Activated naive CD8-positive, alpha-beta T cell treated with anti-CD3 and anti-CD28 coated beads, Interleukin-2, amount 10 ng/mL, durations not matched to agents 7 days and 5 days (primary cell): ENCODE data around the gene USB1. TPM values are rescaled to one million over a fixed set of nuclear protein-coding genes. Genes with fewer than 3 reads are reported as not detected.
"Not testable (repeated sequence)": the region's sequence is repeated elsewhere in the genome, so short reads cannot be mapped to it uniquely, and the experiment has no call there.

Experiments used
- ATAC-seq: fragments of 150-1000 bp; cut with Tn5 transposase; one replicate; pipeline ENCODE4 v1.10.0; 2021; ENCODE audit warnings: low read depth, moderate library complexity
- POLR2A ChIA-PET: fragments of 350-600 bp; sonication (Branson Sonifier 250); formaldehyde crosslinking; loops from one replicate; lab custom pipeline; 2021; ENCODE audit warnings: antibody characterized with exemption; lab: Charles Lee
- DNase-seq: peaks from one replicate; pipeline ENCODE4 v3.0.0; 2021
- H3K27ac Mint-ChIP-seq: one replicate; pipeline ENCODE4 v1.8.0; 2022; ENCODE audit warnings: mild to moderate bottlenecking, mixed read lengths
- H3K27me3 Mint-ChIP-seq: one replicate; pipeline ENCODE4 v1.8.0; 2022; ENCODE audit warnings: mild to moderate bottlenecking, moderate library complexity, mixed read lengths
- H3K36me3 Mint-ChIP-seq: one replicate; pipeline ENCODE4 v1.8.0; 2021; ENCODE audit warnings: mild to moderate bottlenecking, mixed read lengths
- H3K4me1 Mint-ChIP-seq: one replicate; pipeline ENCODE4 v1.8.0; 2021; ENCODE audit warnings: mixed read lengths
- H3K4me3 Mint-ChIP-seq: one replicate; pipeline ENCODE4 v1.8.0; 2022; ENCODE audit warnings: mild to moderate bottlenecking, moderate library complexity, mixed read lengths
- H3K9me3 Mint-ChIP-seq: one replicate; pipeline ENCODE4 v1.8.0; 2021; ENCODE audit warnings: mixed read lengths
- total RNA-seq, 2 experiments: library from RNA; stranded (reverse); gene quantifications; one replicate each; pipeline ENCODE4 v1.2.3, GENCODE V29; 2021

USB1 gene
- total RNA-seq, 2 experiments from 2014 or later, result 47.4 to 53.9 TPM

GRCh38 chr16:58001781-58002415 lies 691 bp downstream of the USB1 start:
- peak overlapping the region; percentile 95 for H3K4me3 Mint-ChIP-seq
- H3K9me3 Mint-ChIP-seq, result no peaks in the 10 kb centered on the region
- ATAC-seq (no peak), DNase-seq (no peak)
- POLR2A ChIA-PET, result interaction anchor here (0.6 to 2.6 kb wide), 6 partner anchors 68 to 468 kb away, joined by 3 to 11 read pairs (median 6); partner anchors contain the start of gene CFAP20
- H3K4me1 Mint-ChIP-seq, result peaks cover 42% of the 10 kb centered on the region
- H3K36me3 Mint-ChIP-seq, result peaks cover 21% of the 10 kb centered on the region
- no peaks in the 10 kb centered on the region for H3K27me3 Mint-ChIP-seq
- H3K27ac Mint-ChIP-seq, result peak overlapping the region; percentile 50

GRCh38 chr16:58002416-58002800 lies 1.2 kb downstream of the USB1 start:
- Mint-ChIP-seq H3K4me3 (no peak overlapping the region), H3K27ac (no peak overlapping the region)

GRCh38 chr16:58002936-58003335 lies 1.7 kb downstream of the USB1 start:
- POLR2A ChIA-PET, result no interaction called here
- H3K36me3 Mint-ChIP-seq, result peaks cover 25% of the 10 kb centered on the region
- no peak for ATAC-seq
- no peak overlapping the region for H3K4me3 Mint-ChIP-seq
- no peaks in the 10 kb centered on the region for H3K27me3 Mint-ChIP-seq
- no peak overlapping the region for H3K27ac Mint-ChIP-seq
- peaks cover 38% of the 10 kb centered on the region for H3K4me1 Mint-ChIP-seq
- no peak for DNase-seq
- H3K9me3 Mint-ChIP-seq, result no peaks in the 10 kb centered on the region

More at GRCh38 chr16:58002416-58002800, 1.2 kb downstream of the USB1 start:
- H3K4me1 Mint-ChIP-seq, result peaks cover 41% of the 10 kb centered on the region
- DNase-seq (no peak), ATAC-seq (no peak)
- H3K36me3 Mint-ChIP-seq, result peaks cover 25% of the 10 kb centered on the region
- H3K9me3 Mint-ChIP-seq, result no peaks in the 10 kb centered on the region
- POLR2A ChIA-PET, result interaction anchor here (0.6 kb wide), 1 partner anchor 69 kb away, joined by 3 read pairs; no protein-coding TSS in a partner anchor
- no peaks in the 10 kb centered on the region for H3K27me3 Mint-ChIP-seq

DNA sequence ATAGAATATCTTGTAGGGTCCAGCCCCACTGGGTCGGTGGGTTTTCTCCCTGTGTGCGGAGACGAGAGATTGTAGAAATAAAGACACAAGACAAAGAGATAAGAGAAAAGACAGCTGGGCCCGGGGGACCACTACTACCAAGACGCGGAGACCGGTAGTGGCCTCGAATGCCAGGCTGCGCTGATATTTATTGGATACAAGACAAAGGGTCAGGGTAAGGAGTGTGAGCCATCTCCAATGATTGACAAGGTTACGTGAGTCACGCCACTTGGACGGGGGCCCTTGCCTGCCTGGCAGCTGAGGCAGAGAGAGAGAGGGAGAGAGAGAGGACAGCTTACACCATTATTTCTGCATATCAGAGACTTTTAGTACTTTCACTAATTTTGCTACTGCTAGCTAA lies 3.5 kb downstream of the USB1 start:
- DNase-seq, result not testable (repeated sequence)
- H3K4me1 Mint-ChIP-seq, result peaks cover 24% of the 10 kb centered on the region

GRCh38 chr16:58009856-58010416 lies 8.7 kb downstream of the USB1 start:
- ATAC-seq (no peak), DNase-seq (no peak)
- H3K4me1 Mint-ChIP-seq, result peaks cover 3% of the 10 kb centered on the region
- H3K27ac Mint-ChIP-seq, result no peak overlapping the region
- H3K36me3 Mint-ChIP-seq, result peaks cover 20% of the 10 kb centered on the region
- no peaks in the 10 kb centered on the region for H3K27me3 Mint-ChIP-seq
- POLR2A ChIA-PET, result interaction anchor here (0.5 to 1.5 kb wide), 2 partner anchors 8 to 10 kb away, joined by 4 read pairs; partner anchors contain the start of gene ZNF319
- no peaks in the 10 kb centered on the region for H3K9me3 Mint-ChIP-seq
- no peak overlapping the region for H3K4me3 Mint-ChIP-seq

More for the DNA sequence above, 3.5 kb downstream of the USB1 start:
- H3K4me3 Mint-ChIP-seq, H3K9me3 Mint-ChIP-seq, H3K27ac Mint-ChIP-seq, ATAC-seq, POLR2A ChIA-PET, H3K27me3 Mint-ChIP-seq: not testable (repeated sequence)
- peaks cover 21% of the 10 kb centered on the region for H3K36me3 Mint-ChIP-seq

DNA sequence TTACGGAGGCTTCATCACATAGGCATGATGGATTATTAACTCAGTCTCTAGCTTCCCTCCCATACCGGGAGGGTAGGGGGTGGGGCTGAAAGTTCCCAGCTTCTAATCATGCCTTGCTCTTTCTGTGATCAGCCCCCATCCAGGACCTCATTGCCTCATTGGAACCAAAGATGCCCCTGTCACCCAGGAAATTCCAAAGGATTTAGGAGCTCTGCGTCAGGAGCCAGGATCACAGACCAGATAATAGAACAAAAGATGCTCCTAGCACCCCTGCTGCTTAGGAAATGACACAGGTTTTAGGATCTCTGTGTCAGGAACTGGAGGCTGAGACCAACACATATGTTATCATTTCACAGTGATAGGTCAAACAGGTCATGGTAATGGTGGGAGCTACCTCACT lies 9.7 kb downstream of the USB1 start:
- no peak for ATAC-seq
- POLR2A ChIA-PET, result interaction anchor here (1.5 kb wide), 1 partner anchor 11 kb away, joined by 4 read pairs; the partner anchor contains the start of gene ZNF319
- H3K27ac Mint-ChIP-seq, result no peak overlapping the region
- no peak for DNase-seq
- H3K4me3 Mint-ChIP-seq, result no peak overlapping the region
- no peaks in the 10 kb centered on the region for H3K27me3 Mint-ChIP-seq
- H3K9me3 Mint-ChIP-seq, result no peaks in the 10 kb centered on the region
- peaks cover 2% of the 10 kb centered on the region for H3K4me1 Mint-ChIP-seq
- H3K36me3 Mint-ChIP-seq, result peaks cover 19% of the 10 kb centered on the region

DNA sequence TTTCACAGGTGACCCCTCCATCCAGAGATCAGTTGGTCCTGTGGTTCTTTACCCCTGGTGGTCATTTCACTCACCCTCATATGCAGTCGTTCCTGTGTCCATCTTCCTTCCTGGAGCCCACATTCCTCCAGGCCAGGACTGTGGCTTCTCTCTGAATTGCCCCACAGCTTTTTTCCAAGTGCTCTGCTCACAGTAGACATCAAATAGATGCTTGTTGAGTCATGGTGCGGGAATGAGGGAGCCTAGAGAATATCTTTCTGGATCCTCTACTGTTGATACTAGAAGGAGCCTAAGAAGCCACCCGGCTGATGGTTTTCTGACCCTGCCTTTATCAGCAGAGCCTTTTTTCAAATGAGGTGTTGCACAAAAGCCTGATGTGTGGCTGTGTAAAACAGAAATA lies 10.4 kb downstream of the USB1 start:
- H3K4me1 Mint-ChIP-seq, result peaks cover 2% of the 10 kb centered on the region
- H3K27ac Mint-ChIP-seq, result no peak overlapping the region
- no peak overlapping the region for H3K4me3 Mint-ChIP-seq
- ATAC-seq, result no peak
- DNase-seq, result no peak
- peaks cover 12% of the 10 kb centered on the region for H3K36me3 Mint-ChIP-seq
- no peaks in the 10 kb centered on the region for H3K9me3 Mint-ChIP-seq
- POLR2A ChIA-PET, result no interaction called here
- H3K27me3 Mint-ChIP-seq, result no peaks in the 10 kb centered on the region

GRCh38 chr16:58012481-58012880 lies 11.3 kb downstream of the USB1 start:
- Mint-ChIP-seq H3K4me1 (peaks cover 2% of the 10 kb centered on the region), H3K27ac (no peak overlapping the region), H3K4me3 (no peak overlapping the region), H3K9me3 (no peaks in the 10 kb centered on the region), H3K27me3 (no peaks in the 10 kb centered on the region), H3K36me3 (peaks cover 7% of the 10 kb centered on the region)
- POLR2A ChIA-PET, result no interaction called here
- ATAC-seq (no peak), DNase-seq (no peak)

GRCh38 chr16:58013201-58013956 lies 12.2 kb downstream of the USB1 start:
- Mint-ChIP-seq H3K4me1 (peaks cover 2% of the 10 kb centered on the region), H3K9me3 (no peaks in the 10 kb centered on the region), H3K4me3 (no peak overlapping the region), H3K36me3 (peaks cover 7% of the 10 kb centered on the region), H3K27me3 (no peaks in the 10 kb centered on the region), H3K27ac (no peak overlapping the region)
- ATAC-seq, result no peak
- no peak for DNase-seq
- POLR2A ChIA-PET, result no interaction called here

DNA sequence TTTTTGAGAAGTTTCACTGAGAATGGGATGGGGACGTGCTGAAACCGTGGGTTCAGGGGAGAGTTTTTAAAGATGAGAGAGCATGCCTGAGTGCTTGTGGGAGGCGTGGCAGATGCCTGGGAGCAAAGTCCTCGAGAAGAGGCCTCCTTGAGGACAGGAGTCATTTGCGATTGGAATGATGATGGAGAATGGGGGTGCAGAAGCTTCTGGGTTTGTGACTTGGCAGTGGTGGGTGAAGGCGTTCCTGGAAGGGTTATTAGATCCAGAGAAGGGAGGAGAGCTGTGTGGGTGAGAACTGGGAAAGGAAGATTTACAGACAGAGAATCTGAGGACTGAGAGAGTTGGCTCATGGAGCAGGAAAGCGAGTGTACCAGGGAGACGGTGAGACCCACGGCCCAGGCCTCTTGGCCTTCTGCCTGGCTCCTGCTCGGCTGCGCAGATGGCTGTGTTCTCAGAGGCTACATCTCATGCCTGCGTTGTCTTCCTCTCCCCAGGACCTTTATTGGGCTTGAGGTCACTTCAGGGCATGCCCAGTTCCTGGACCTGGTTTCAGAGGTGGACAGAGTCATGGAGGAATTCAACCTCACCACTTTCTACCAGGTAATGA lies 15.7 kb downstream of the USB1 start:
- ATAC-seq, result no peak
- POLR2A ChIA-PET, result no interaction called here
- H3K4me3 Mint-ChIP-seq, result no peak overlapping the region
- no peaks in the 10 kb centered on the region for H3K9me3 Mint-ChIP-seq
- no peak for DNase-seq
- peaks cover 7% of the 10 kb centered on the region for H3K36me3 Mint-ChIP-seq
- peaks cover 7% of the 10 kb centered on the region for H3K4me1 Mint-ChIP-seq
- H3K27ac Mint-ChIP-seq, result no peak overlapping the region
- H3K27me3 Mint-ChIP-seq, result no peaks in the 10 kb centered on the region

- DNase-seq (no peak), ATAC-seq (no peak)
- Mint-ChIP-seq H3K36me3 (peaks cover 7% of the 10 kb centered on the region), H3K27ac (no peak overlapping the region), H3K4me1 (peaks cover 10% of the 10 kb centered on the region), H3K4me3 (no peak overlapping the region), H3K9me3 (no peaks in the 10 kb centered on the region), H3K27me3 (no peaks in the 10 kb centered on the region)
- POLR2A ChIA-PET, result no interaction called here
Observed at GRCh38 chr16:58018803-58019202, 17.6 kb downstream of the USB1 start.

DNA sequence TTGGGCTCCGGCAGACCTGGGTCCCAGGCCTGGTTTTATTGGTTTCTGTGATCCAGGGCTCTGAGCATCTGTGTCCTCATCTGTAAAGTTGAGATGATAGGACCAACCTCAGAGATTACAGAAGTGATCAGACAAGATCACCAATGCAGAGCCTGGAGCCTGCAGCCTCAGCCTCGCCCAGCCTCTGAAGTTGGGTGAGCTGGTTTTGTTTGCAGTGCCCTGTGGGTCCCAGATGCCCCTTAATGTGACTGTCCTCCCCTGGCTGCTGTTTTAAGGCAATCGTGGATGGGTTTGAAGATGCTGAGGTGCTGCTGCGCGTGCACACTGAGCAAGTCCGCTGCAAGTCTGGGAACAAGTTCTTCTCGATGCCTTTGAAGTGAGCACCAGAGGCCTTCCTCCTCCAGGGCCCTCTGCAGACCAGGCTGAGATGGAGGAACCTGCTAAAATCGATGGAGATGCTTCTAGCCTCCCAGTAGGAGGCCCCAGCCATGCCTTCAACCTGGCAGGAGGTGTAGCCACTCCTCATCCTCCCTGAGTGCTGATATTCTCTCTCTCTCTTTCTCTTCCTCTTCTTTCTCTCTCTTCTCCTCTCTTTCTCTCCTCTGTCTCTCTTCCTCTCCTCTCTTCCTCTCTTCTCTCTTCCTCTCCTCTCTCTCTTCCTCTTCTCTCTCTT lies 18.8 kb downstream of the USB1 start:
- POLR2A ChIA-PET, result interaction anchor here (0.6 kb wide), 1 partner anchor 12 kb away, joined by 5 read pairs; no protein-coding TSS in a partner anchor

More for the DNA sequence above, 18.8 kb downstream of the USB1 start:
- H3K27ac Mint-ChIP-seq, result peak overlapping the region; percentile 84
- no peaks in the 10 kb centered on the region for H3K9me3 Mint-ChIP-seq
- no peak for ATAC-seq
- H3K36me3 Mint-ChIP-seq, result peaks cover 7% of the 10 kb centered on the region
- no peak for DNase-seq
- peaks cover 14% of the 10 kb centered on the region for H3K4me1 Mint-ChIP-seq
- no peak overlapping the region for H3K4me3 Mint-ChIP-seq
- peaks cover 8% of the 10 kb centered on the region for H3K27me3 Mint-ChIP-seq
